Cardiac septum (tissue), 1 donor: Measurements from ENCODE around the gene UBE2D2. TPM values are rescaled to one million over a fixed set of nuclear protein-coding genes. Genes with fewer than 3 reads are reported as not detected.
"Not testable (repeated sequence)": the region's sequence is repeated elsewhere in the genome, so short reads cannot be mapped to it uniquely, and the experiment has no call there.

Source experiments
- DNase-seq: peaks from one replicate; pipeline ENCODE4 v3.0.0-alpha.2; 2020; ENCODE audit warnings: low spot score
- intact Hi-C: fragments of 100-400 bp; cut with DNase I; formaldehyde crosslinking; loops from one replicate; pipeline ENCODE4 v1.14.0; 2022
- long read RNA-seq: library from polyadenylated mRNA; unstranded; transcript quantifications from one replicate; pipeline ENCODE4 v2.0.0, GENCODE V29; 2021
- total RNA-seq: library from RNA; stranded (reverse); fragmentation: NEBNext Ultra II Directional; extraction: Animal tissue kit (Norgen Biotek cat#: 25700); gene quantifications from one replicate; pipeline ENCODE4 v1.2.1, GENCODE V29; 2021
- donor health status: DM: no; HTN: no; CAD: no.

The UBE2D2 gene
- total RNA-seq, result 124 TPM
- long read RNA-seq, transcript UBE2D2-202 (7 exons, 2,702 nt), result major isoform, 118 of 130 reads
- long read RNA-seq, partial matches to known transcripts, result 2 of 130 reads
- long read RNA-seq, other reads (novel, unspliced or antisense), result 10 of 130 reads

GRCh38 chr5:139560752-139561654 is at the start of gene UBE2D2:
UBE2D2 (plus strand) TSS chr5:139561339; CDS start chr5:139561792, 453 bp downstream.
- intact Hi-C loops, result no loop called here

GRCh38 chr5:139512786-139513390 is 48.3 kb upstream of the UBE2D2 start:
- intact Hi-C loops, result loop anchor here (1.0 kb wide), 1 partner anchor 89 kb away; no protein-coding TSS in a partner anchor
- no peak for DNase-seq

More at GRCh38 chr5:139560752-139561654, at the start of gene UBE2D2:
- DNase-seq, result peak; percentile 99

- intact Hi-C loops, result loop anchor here (1.0 kb wide), 1 partner anchor 89 kb away; no protein-coding TSS in a partner anchor
- peak; percentile 91 for DNase-seq
Observed at GRCh38 chr5:139513434-139513833, 47.7 kb upstream of the UBE2D2 start.

- DNase-seq, result no peak
- intact Hi-C loops, result loop anchor here (1.0 kb wide), 1 partner anchor 90 kb away; no protein-coding TSS in a partner anchor
Observed at GRCh38 chr5:139513852-139514485, 47.2 kb upstream of the UBE2D2 start.

- DNase-seq, result no peak
- intact Hi-C loops, result no loop called here
Observed at GRCh38 chr5:139514486-139514856, 46.7 kb upstream of the UBE2D2 start.

GRCh38 chr5:139517683-139518564 is 43.2 kb upstream of the UBE2D2 start:
- intact Hi-C loops, result loop anchor here (2.0 to 5.0 kb wide), 2 partner anchors 35 to 81 kb away; partner anchors contain the start of genes DNAJC18 and STING1
- DNase-seq, result peak; percentile 98

- DNase-seq, result no peak
- intact Hi-C loops, result no loop called here
Observed at GRCh38 chr5:139523635-139524445, 37.3 kb upstream of the UBE2D2 start.

GRCh38 chr5:139524446-139524845 is 36.7 kb upstream of the UBE2D2 start:
- DNase-seq, result no peak

GRCh38 chr5:139524940-139525585 is 36.1 kb upstream of the UBE2D2 start:
- no peak for DNase-seq
- intact Hi-C loops, result no loop called here

More at GRCh38 chr5:139524446-139524845, 36.7 kb upstream of the UBE2D2 start:
- intact Hi-C loops, result no loop called here

- DNase-seq, intact Hi-C loops: not testable (repeated sequence)
Observed at GRCh38 chr5:139525586-139526308, 35.4 kb upstream of the UBE2D2 start.

GRCh38 chr5:139526309-139527089 is 34.6 kb upstream of the UBE2D2 start:
- DNase-seq, intact Hi-C loops: not testable (repeated sequence)

- DNase-seq, intact Hi-C loops: not testable (repeated sequence)
Observed at GRCh38 chr5:139527090-139527470, 34.1 kb upstream of the UBE2D2 start.

- intact Hi-C loops, result not testable (repeated sequence)
- peak; percentile 29 for DNase-seq
Observed at GRCh38 chr5:139527896-139528467, 33.2 kb upstream of the UBE2D2 start.

GRCh38 chr5:139528695-139529094 is 32.4 kb upstream of the UBE2D2 start:
- intact Hi-C loops, result not testable (repeated sequence)
- peak; percentile 36 for DNase-seq

- DNase-seq, intact Hi-C loops: not testable (repeated sequence)
Observed at GRCh38 chr5:139530079-139530478, 31.1 kb upstream of the UBE2D2 start.

- intact Hi-C loops, result no loop called here
- DNase-seq, result no peak
Observed at GRCh38 chr5:139531772-139532169, 29.4 kb upstream of the UBE2D2 start.
